Stimulated activated CD4-positive, alpha-beta T cell treated with anti-CD3 and anti-CD28 coated beads, TNF-alpha, amount 100 ng/mL, for 48 hours (primary cell): ENCODE measurements around the gene SUCNR1.
"Not testable (repeated sequence)": the region's sequence is repeated elsewhere in the genome, so short reads cannot be mapped to it uniquely, and the experiment has no call there.

Experiments
- DNase-seq, 3 donors: peaks; one replicate each; pipeline ENCODE4 v3.0.0-alpha.2; 2020; ENCODE audit warnings: low read depth in 3 of 3

SUCNR1 gene

GRCh38 chr3:151900884-151901643 is 27.6 kb downstream of the SUCNR1 start:
- DNase-seq = no peak

- no peak for DNase-seq
These were observed 28.3 kb downstream of the SUCNR1 start for GRCh38 chr3:151901644-151902285.

DNA sequence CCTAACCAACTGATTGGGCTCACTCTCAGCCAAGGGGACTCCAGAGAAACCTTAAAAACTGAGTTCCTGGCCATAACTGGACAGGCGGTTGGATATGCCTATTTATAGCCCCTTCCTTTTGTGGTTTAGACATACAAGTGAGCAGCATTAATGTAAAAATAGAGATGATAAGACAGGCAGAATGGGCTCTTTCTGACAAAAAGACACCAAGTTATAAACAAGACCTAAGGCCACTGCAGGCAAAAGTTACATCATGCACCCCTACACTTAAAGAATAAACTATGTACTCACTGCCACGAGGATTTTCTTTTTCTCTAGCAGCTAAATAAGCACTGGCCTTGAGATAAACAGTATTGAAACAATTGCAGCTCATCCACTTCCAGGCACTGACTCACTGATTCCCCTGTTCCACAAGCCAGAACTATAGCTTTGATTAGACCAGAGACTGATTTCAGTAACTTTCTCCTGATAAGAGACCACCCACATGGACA is 30.1 kb downstream of the SUCNR1 start:
- DNase-seq = no peak

DNA sequence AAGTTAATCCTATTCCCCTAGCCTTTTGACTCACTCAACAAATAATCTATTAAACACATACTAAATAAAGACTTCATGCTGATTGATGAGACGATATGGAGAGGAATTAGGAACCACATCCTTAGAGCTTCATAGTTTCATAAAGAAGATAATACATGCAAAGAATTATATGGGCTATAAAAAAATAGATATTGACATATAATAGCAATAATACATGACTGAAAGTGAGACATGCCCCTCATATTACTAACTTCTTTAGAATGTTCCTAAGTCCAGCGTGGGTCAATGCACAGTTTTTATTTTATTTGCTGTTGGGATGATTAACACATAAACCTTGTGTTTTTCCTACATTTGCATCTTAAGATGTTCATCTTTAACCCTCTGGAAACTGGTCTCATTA is 32.2 kb downstream of the SUCNR1 start:
- no peak for DNase-seq

- no peak for DNase-seq
These were observed 33.3 kb downstream of the SUCNR1 start for GRCh38 chr3:151906751-151907150.

- no peak for DNase-seq
These were observed 35.0 kb downstream of the SUCNR1 start for GRCh38 chr3:151908399-151908798.

GRCh38 chr3:151909681-151910405 is 36.4 kb downstream of the SUCNR1 start:
- no peak for DNase-seq

- no peak for DNase-seq
These were observed 38.0 kb downstream of the SUCNR1 start for GRCh38 chr3:151911462-151911861.

DNA sequence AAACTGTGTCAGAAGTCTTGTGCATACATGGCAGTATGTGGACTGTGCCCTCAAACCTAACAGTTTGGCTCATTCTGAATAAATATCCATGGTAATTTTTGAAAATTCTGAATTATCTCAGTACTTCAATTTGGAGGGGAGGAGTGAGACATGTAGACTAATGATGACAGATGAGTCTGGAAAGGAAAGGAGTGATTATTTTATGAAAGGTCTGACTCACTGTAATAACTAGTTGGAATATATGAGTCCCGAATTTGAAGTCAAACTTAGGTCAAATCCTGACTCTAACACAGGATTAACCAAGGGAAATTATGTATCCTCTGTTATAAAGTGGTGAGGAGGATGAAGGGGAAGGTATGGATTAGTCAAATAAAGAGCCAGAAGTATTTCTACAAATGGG is 38.6 kb downstream of the SUCNR1 start:
- no peak for DNase-seq

GRCh38 chr3:151916781-151917180 is 43.3 kb downstream of the SUCNR1 start:
- no peak for DNase-seq

DNA sequence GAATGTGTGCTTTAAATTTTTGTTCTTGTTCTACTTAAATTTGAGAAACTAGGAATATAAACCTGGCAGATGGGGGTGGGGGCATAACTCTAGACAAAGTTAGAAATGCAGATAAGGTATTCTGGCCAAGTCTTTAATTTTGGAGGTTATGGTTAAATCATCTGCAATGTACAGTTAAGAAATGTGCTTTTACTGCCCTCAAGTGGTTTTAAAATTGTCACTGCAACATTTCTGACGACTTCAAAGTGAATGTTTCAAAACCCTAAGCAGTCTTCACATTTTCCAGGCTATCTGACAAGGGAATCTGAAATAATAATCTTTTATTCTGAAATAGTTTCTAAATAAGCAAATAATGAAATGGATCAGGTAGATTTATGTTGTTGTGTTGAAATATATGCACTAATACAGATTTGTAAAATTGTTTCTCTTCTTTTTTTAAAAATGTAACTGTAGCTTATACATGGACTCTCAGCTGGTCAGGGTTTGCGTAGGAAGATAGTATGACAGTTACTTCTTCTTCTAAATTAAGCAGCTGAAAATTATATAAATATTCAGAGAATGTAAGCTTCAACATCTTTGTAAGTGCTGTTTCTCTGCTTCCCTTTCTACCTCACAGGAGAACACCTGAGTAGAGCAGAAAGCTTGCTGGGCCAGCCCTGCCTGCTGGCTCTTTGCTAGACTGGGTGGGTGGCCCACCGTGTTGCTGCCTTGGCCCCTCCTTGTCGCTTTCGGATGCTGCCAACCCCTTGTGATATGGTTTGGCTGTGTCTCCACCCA is 45.0 kb downstream of the SUCNR1 start:
- no peak for DNase-seq

DNA sequence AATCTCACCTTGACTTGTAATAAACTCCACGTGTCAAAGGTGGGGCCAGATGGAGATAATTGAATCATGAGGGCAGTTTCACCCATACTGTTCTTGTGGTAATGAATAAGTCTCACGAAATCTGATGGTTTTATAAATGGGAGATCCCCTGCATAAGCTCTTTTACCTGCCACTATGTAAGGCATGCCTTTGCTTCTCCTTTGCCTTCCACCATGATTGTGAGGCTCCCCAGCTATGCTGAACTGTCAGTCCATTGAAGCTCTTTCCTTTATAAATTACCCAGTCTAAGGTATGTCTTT is 45.5 kb downstream of the SUCNR1 start:
- no peak for DNase-seq

DNA sequence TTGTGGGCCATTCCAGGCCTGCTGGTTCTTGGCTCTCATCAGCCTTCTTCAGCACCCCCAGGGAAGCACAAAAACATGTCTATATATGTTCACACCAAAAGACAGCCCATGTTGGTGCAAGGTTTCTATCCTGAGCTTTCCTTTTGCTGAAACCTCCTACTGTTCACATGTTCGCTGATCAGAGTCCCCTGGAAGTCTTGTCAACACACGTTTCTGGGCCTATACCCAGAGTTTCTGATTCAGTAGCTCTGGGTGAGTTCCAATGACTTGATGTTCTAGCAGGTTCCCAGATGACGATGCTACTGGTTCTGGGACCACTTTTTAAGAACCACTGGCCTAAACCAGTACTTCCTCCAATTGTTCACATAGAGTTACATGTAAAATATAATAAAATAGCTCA is 46.0 kb downstream of the SUCNR1 start:
- no peak for DNase-seq

DNA sequence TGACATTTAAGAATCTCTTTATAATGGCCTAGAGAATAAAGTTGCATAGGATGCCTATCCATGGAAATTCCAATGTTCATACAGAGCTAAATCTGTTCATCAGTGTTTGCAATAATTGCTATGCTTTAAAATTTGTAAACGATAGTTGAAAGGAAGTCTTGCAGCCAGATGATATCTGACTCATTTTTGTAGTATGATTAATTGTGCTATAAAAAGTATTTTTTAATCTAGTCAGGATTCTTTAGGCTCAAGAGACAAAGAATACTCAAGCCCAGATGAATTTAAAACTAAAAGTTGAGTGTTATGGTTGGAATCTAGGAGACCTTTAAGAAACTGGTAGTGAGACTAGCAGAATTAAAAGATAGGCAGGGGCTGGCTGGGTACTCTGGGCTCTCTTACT is 50.5 kb downstream of the SUCNR1 start:
- DNase-seq = no peak

- DNase-seq = no peak
These were observed 51.3 kb downstream of the SUCNR1 start for GRCh38 chr3:151924753-151925152.

- no peak for DNase-seq
These were observed 52.0 kb downstream of the SUCNR1 start for GRCh38 chr3:151925419-151925818.

GRCh38 chr3:151925876-151926275 is 52.4 kb downstream of the SUCNR1 start:
- no peak for DNase-seq

- DNase-seq = no peak
These were observed 53.5 kb downstream of the SUCNR1 start for GRCh38 chr3:151926956-151927355.

DNA sequence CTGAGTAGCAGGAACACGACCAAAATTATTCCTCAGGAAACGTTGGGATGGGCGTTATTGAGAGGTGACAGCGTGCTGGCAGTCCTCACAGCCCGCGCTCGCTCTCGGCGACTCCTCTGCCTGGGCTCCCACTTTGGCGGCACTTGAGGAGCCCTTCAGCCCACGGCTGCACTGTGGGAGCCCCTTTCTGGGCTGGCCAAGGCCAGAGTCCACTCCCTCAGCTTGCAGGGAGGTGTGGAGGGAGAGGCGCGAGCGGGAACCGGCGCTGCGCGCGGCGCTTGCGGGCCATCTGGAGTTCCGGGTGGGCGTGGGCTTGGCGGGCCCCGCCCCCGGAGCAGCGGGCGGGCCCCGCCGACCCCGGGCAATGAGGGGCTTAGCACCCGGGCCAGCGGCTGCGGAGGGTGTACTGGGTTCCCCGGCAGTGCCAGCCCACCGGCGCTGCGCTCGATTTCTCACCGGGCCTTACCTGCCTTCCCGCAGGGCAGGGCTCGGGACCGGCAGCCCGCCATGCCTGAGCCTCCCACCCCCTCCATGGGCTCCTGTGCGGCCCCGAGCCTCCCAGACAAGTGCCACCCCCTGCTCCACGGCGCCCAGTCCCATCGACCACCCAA is 54.6 kb downstream of the SUCNR1 start:
- DNase-seq = not testable (repeated sequence)

DNA sequence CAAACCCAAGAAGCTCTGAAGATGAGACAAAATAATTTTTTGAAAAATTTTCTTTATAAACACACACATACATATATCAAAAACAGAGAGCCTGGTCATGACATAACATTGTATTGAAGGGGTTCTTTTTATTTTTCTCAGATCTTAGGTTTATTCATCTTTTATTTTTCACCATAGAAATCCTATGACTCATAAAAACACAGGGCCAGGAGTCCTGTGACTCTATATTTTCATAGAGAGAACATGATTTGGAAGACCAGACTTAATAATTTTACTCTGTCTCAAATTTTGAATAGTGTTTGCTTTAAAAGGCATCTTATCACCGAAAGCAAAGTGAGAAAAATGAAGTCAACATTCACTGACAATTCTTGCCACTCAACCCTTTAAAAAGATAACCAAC is 57.7 kb downstream of the SUCNR1 start:
- DNase-seq = no peak

- DNase-seq = no peak
These were observed 59.9 kb downstream of the SUCNR1 start for GRCh38 chr3:151933234-151933853.
